HEK293 (cell line): Measurements from ENCODE around the gene TMEM151A.

Source experiments
- BCL11A ChIP-seq: fragments of 450-650 bp; formaldehyde crosslinking; IDR thresholded peaks from 2 replicates; pipeline ENCODE4 v1.5.1; 2016; ENCODE audit warnings: low read depth, missing biosample characterization, missing genetic modification characterization
- FEZF1 ChIP-seq: fragments of 450-650 bp; formaldehyde crosslinking; IDR thresholded peaks from 2 replicates; pipeline ENCODE4 v1.5.1; 2016; ENCODE audit warnings: missing biosample characterization, missing genetic modification characterization
- GLIS1 ChIP-seq: fragments of 450-650 bp; formaldehyde crosslinking; IDR thresholded peaks from 2 replicates; pipeline ENCODE4 v1.5.1; 2016; ENCODE audit warnings: missing biosample characterization, missing genetic modification characterization
- KLF1 ChIP-seq: fragments of 450-650 bp; formaldehyde crosslinking; IDR thresholded peaks from 2 replicates; pipeline ENCODE4 v1.5.1; 2016; ENCODE audit warnings: missing biosample characterization, missing genetic modification characterization
- KLF16 ChIP-seq: fragments of 450-650 bp; formaldehyde crosslinking; IDR thresholded peaks from 2 replicates; pipeline ENCODE4 v1.5.1; 2017; ENCODE audit warnings: missing biosample characterization, missing genetic modification characterization
- MYNN ChIP-seq: fragments of 450-650 bp; formaldehyde crosslinking; IDR thresholded peaks from 2 replicates; pipeline ENCODE4 v1.5.1; 2016; ENCODE audit warnings: missing biosample characterization, missing genetic modification characterization, borderline replicate concordance
- SP2 ChIP-seq: fragments of 450-650 bp; formaldehyde crosslinking; IDR thresholded peaks from 2 replicates; pipeline ENCODE4 v1.5.1; 2016; ENCODE audit warnings: missing biosample characterization, missing genetic modification characterization
- SP3 ChIP-seq: fragments of 450-650 bp; formaldehyde crosslinking; IDR thresholded peaks from 2 replicates; pipeline ENCODE4 v1.5.1; 2016; ENCODE audit warnings: missing biosample characterization, missing genetic modification characterization
- YY1 ChIP-seq: fragments of 450-650 bp; formaldehyde crosslinking; IDR thresholded peaks from 2 replicates; pipeline ENCODE4 v1.5.1; 2018; ENCODE audit warnings: missing biosample characterization, missing genetic modification characterization
- ZBTB7A ChIP-seq: fragments of 450-650 bp; formaldehyde crosslinking; IDR thresholded peaks from 2 replicates; pipeline ENCODE4 v1.5.1; 2016; ENCODE audit warnings: low read depth, missing biosample characterization, missing genetic modification characterization
- ZFHX2 ChIP-seq: fragments of 450-650 bp; formaldehyde crosslinking; conservative IDR thresholded peaks from 2 replicates; pipeline ENCODE4 v1.5.1; 2016; ENCODE audit warnings: missing biosample characterization, missing genetic modification characterization
- ZIC2 ChIP-seq: fragments of 450-650 bp; formaldehyde crosslinking; IDR thresholded peaks from 2 replicates; pipeline ENCODE4 v1.5.1; 2016; ENCODE audit warnings: missing biosample characterization, missing genetic modification characterization
- ZNF140 ChIP-seq: fragments of 450-650 bp; formaldehyde crosslinking; IDR thresholded peaks from 2 replicates; pipeline ENCODE4 v1.5.1; 2016; ENCODE audit warnings: missing biosample characterization, missing genetic modification characterization
- ZNF2 ChIP-seq: fragments of 450-650 bp; formaldehyde crosslinking; IDR thresholded peaks from 2 replicates; pipeline ENCODE4 v1.5.1; 2016; ENCODE audit warnings: missing biosample characterization, missing genetic modification characterization
- ZNF23 ChIP-seq: fragments of 450-650 bp; formaldehyde crosslinking; IDR thresholded peaks from 2 replicates; pipeline ENCODE4 v1.5.1; 2016; ENCODE audit warnings: missing biosample characterization, missing genetic modification characterization, borderline replicate concordance
- ZNF302 ChIP-seq: fragments of 450-650 bp; formaldehyde crosslinking; IDR thresholded peaks from 2 replicates; pipeline ENCODE4 v1.5.1; 2016; ENCODE audit warnings: missing biosample characterization, missing genetic modification characterization, low read depth
- ZNF335 ChIP-seq: fragments of 450-650 bp; formaldehyde crosslinking; conservative IDR thresholded peaks from 2 replicates; pipeline ENCODE4 v1.5.1; 2016; ENCODE audit warnings: missing biosample characterization, missing genetic modification characterization
- ZNF366 ChIP-seq: fragments of 450-650 bp; formaldehyde crosslinking; conservative IDR thresholded peaks from 2 replicates; pipeline ENCODE4 v1.5.1; 2016; ENCODE audit warnings: missing biosample characterization, missing genetic modification characterization
- ZNF600 ChIP-seq: fragments of 450-650 bp; formaldehyde crosslinking; IDR thresholded peaks from 2 replicates; pipeline ENCODE4 v1.5.1; 2016; ENCODE audit warnings: missing biosample characterization, missing genetic modification characterization
- ZNF610 ChIP-seq: fragments of 450-650 bp; formaldehyde crosslinking; IDR thresholded peaks from 2 replicates; pipeline ENCODE4 v1.5.1; 2016; ENCODE audit warnings: missing biosample characterization, missing genetic modification characterization, borderline replicate concordance
- ZNF621 ChIP-seq: fragments of 450-650 bp; formaldehyde crosslinking; IDR thresholded peaks from 2 replicates; pipeline ENCODE4 v1.5.1; 2017; ENCODE audit warnings: missing biosample characterization, missing genetic modification characterization
- ZNF670 ChIP-seq: fragments of 450-650 bp; formaldehyde crosslinking; IDR thresholded peaks from 2 replicates; pipeline ENCODE4 v1.5.1; 2016; ENCODE audit warnings: missing biosample characterization, missing genetic modification characterization, low read depth
- ZNF704 ChIP-seq: fragments of 450-650 bp; formaldehyde crosslinking; IDR thresholded peaks from 2 replicates; pipeline ENCODE4 v1.5.1; 2016; ENCODE audit warnings: missing biosample characterization, missing genetic modification characterization
- ZNF76 ChIP-seq: fragments of 450-650 bp; formaldehyde crosslinking; IDR thresholded peaks from 2 replicates; pipeline ENCODE4; 2016; ENCODE audit warnings: low read depth, missing biosample characterization, missing genetic modification characterization, borderline replicate concordance
- TF ChIP-seq, protein P1 (sequence below): fragments of 450-650 bp; formaldehyde crosslinking; IDR thresholded peaks from 2 replicates; pipeline ENCODE4 v1.5.1; 2017; ENCODE audit warnings: missing biosample characterization, missing genetic modification characterization
- TF ChIP-seq, protein P2 (sequence below): fragments of 450-650 bp; formaldehyde crosslinking; IDR thresholded peaks from 2 replicates; pipeline ENCODE4 v1.5.1; 2016; ENCODE audit warnings: missing biosample characterization, missing genetic modification characterization
- TF ChIP-seq, protein P3 (sequence below): fragments of 450-650 bp; formaldehyde crosslinking; IDR thresholded peaks from 2 replicates; pipeline ENCODE4 v1.5.1; 2016; ENCODE audit warnings: missing biosample characterization, missing genetic modification characterization
- TF ChIP-seq, protein P4 (sequence below): fragments of 450-650 bp; formaldehyde crosslinking; IDR thresholded peaks from 2 replicates; pipeline ENCODE4 v1.5.1; 2016; ENCODE audit warnings: missing biosample characterization, missing genetic modification characterization

TMEM151A gene

GRCh38 chr11:66312549-66313320 lies 21.0 kb downstream of the TMEM151A start (continued):
- TF ChIP-seq, protein P1, sequence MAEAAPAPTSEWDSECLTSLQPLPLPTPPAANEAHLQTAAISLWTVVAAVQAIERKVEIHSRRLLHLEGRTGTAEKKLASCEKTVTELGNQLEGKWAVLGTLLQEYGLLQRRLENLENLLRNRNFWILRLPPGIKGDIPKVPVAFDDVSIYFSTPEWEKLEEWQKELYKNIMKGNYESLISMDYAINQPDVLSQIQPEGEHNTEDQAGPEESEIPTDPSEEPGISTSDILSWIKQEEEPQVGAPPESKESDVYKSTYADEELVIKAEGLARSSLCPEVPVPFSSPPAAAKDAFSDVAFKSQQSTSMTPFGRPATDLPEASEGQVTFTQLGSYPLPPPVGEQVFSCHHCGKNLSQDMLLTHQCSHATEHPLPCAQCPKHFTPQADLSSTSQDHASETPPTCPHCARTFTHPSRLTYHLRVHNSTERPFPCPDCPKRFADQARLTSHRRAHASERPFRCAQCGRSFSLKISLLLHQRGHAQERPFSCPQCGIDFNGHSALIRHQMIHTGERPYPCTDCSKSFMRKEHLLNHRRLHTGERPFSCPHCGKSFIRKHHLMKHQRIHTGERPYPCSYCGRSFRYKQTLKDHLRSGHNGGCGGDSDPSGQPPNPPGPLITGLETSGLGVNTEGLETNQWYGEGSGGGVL (tag by site-specific recombination), result 0 out of 2 replicates have a peak, but pooled peaks have one; percentile 12
- TF ChIP-seq ZNF670 (tag by site-specific recombination), result no peak
- no peak for TF ChIP-seq ZBTB7A (tag by site-specific recombination)
- TF ChIP-seq KLF1 (tag by site-specific recombination), result no peak
- TF ChIP-seq ZNF610 (tag by site-specific recombination), result no peak
- no peak; the same call in 1 of the 2 replicates for TF ChIP-seq ZFHX2 (tag by site-specific recombination)
- TF ChIP-seq, protein P2, sequence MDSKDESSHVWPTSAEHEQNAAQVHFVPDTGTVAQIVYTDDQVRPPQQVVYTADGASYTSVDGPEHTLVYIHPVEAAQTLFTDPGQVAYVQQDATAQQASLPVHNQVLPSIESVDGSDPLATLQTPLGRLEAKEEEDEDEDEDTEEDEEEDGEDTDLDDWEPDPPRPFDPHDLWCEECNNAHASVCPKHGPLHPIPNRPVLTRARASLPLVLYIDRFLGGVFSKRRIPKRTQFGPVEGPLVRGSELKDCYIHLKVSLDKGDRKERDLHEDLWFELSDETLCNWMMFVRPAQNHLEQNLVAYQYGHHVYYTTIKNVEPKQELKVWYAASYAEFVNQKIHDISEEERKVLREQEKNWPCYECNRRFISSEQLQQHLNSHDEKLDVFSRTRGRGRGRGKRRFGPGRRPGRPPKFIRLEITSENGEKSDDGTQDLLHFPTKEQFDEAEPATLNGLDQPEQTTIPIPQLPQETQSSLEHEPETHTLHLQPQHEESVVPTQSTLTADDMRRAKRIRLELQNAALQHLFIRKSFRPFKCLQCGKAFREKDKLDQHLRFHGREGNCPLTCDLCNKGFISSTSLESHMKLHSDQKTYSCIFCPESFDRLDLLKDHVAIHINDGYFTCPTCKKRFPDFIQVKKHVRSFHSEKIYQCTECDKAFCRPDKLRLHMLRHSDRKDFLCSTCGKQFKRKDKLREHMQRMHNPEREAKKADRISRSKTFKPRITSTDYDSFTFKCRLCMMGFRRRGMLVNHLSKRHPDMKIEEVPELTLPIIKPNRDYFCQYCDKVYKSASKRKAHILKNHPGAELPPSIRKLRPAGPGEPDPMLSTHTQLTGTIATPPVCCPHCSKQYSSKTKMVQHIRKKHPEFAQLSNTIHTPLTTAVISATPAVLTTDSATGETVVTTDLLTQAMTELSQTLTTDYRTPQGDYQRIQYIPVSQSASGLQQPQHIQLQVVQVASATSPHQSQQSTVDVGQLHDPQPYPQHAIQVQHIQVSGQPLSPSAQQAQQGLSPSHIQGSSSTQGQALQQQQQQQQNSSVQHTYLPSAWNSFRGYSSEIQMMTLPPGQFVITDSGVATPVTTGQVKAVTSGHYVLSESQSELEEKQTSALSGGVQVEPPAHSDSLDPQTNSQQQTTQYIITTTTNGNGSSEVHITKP (tag by site-specific recombination), result no peak; the same call in none of the 2 replicates
- TF ChIP-seq YY1 (tag by site-specific recombination), result no peak
- peak; percentile 53; the same call in 1 of the 2 replicates for TF ChIP-seq ZNF600 (tag by site-specific recombination)
- no peak for TF ChIP-seq ZNF23 (tag by site-specific recombination)
- no peak for TF ChIP-seq ZIC2 (tag by site-specific recombination)
- peak; percentile 51 for TF ChIP-seq GLIS1 (tag by site-specific recombination)
- TF ChIP-seq SP2 (tag by site-specific recombination), result peak; percentile 27
- TF ChIP-seq ZNF704 (tag by site-specific recombination), result no peak
- TF ChIP-seq, protein P3, sequence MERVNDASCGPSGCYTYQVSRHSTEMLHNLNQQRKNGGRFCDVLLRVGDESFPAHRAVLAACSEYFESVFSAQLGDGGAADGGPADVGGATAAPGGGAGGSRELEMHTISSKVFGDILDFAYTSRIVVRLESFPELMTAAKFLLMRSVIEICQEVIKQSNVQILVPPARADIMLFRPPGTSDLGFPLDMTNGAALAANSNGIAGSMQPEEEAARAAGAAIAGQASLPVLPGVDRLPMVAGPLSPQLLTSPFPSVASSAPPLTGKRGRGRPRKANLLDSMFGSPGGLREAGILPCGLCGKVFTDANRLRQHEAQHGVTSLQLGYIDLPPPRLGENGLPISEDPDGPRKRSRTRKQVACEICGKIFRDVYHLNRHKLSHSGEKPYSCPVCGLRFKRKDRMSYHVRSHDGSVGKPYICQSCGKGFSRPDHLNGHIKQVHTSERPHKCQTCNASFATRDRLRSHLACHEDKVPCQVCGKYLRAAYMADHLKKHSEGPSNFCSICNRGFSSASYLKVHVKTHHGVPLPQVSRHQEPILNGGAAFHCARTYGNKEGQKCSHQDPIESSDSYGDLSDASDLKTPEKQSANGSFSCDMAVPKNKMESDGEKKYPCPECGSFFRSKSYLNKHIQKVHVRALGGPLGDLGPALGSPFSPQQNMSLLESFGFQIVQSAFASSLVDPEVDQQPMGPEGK (tag by site-specific recombination), result peak; percentile 25
- no peak for TF ChIP-seq MYNN (tag by site-specific recombination)
- TF ChIP-seq SP3 (tag by site-specific recombination), result peak; percentile 9; the same call in 1 of the 2 replicates
- no peak for TF ChIP-seq BCL11A (tag by site-specific recombination)
- no peak for TF ChIP-seq ZNF76
- TF ChIP-seq ZNF366 (tag by site-specific recombination), result no peak
- TF ChIP-seq ZNF302, result no peak
- TF ChIP-seq, protein P4, sequence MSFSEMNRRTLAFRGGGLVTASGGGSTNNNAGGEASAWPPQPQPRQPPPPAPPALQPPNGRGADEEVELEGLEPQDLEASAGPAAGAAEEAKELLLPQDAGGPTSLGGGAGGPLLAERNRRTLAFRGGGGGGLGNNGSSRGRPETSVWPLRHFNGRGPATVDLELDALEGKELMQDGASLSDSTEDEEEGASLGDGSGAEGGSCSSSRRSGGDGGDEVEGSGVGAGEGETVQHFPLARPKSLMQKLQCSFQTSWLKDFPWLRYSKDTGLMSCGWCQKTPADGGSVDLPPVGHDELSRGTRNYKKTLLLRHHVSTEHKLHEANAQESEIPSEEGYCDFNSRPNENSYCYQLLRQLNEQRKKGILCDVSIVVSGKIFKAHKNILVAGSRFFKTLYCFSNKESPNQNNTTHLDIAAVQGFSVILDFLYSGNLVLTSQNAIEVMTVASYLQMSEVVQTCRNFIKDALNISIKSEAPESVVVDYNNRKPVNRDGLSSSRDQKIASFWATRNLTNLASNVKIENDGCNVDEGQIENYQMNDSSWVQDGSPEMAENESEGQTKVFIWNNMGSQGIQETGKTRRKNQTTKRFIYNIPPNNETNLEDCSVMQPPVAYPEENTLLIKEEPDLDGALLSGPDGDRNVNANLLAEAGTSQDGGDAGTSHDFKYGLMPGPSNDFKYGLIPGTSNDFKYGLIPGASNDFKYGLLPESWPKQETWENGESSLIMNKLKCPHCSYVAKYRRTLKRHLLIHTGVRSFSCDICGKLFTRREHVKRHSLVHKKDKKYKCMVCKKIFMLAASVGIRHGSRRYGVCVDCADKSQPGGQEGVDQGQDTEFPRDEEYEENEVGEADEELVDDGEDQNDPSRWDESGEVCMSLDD (tag by site-specific recombination), result no peak
- TF ChIP-seq ZNF140 (tag by site-specific recombination), result no peak
- TF ChIP-seq ZNF621 (tag by site-specific recombination), result no peak
- TF ChIP-seq FEZF1 (tag by site-specific recombination), result no peak
- TF ChIP-seq KLF16 (tag by site-specific recombination), result no peak
- peak; percentile 53 for TF ChIP-seq ZNF335 (tag by site-specific recombination)
- TF ChIP-seq ZNF2 (tag by site-specific recombination), result no peak
